GM10266 (cell line): ENCODE data around the gene EEFSEC.

Experiments used
- DNase-seq: peaks from one replicate; pipeline ENCODE4 v3.0.0; 2012; ENCODE audit errors: extremely low spot score
- TF ChIP-seq, protein P1 (sequence below): IDR thresholded peaks from 2 replicates; pipeline ENCODE4 v1.5.1; 2012; ENCODE audit warnings: mild to moderate bottlenecking, low read depth; ENCODE audit not compliant: control insufficient read depth, insufficient read depth; ENCODE audit errors: missing control alignments

The EEFSEC gene

DNA sequence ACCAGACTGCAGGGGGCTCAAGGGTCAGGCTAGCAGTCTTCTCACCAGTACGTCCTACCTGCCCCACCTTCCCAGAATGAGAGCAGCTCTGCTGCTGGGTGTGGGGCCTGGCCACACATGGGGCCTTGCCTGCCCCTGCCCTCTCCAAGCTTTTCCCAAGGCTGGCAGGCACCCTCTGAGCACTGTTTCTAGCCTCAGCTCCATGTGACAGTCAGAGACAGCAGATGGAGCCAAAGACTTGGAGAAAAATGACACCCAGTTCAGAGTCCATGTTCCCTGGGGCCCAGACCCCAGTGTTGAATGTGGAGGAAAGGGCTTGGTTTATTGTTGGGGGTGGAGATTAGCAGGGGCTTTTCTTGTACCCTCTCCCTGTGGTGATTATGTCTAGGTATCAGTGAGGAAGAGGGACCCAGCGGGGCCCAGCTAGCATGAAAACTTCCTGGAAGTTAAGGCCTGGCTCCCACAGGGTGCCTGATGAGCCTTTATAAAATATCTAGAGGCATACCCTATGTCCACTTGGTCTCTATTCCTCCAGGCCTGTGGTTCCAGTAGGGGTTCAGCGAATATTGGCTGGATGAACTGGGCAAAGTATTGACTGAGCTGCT lies 153.8 kb downstream of the EEFSEC start:
- TF ChIP-seq, protein P1, sequence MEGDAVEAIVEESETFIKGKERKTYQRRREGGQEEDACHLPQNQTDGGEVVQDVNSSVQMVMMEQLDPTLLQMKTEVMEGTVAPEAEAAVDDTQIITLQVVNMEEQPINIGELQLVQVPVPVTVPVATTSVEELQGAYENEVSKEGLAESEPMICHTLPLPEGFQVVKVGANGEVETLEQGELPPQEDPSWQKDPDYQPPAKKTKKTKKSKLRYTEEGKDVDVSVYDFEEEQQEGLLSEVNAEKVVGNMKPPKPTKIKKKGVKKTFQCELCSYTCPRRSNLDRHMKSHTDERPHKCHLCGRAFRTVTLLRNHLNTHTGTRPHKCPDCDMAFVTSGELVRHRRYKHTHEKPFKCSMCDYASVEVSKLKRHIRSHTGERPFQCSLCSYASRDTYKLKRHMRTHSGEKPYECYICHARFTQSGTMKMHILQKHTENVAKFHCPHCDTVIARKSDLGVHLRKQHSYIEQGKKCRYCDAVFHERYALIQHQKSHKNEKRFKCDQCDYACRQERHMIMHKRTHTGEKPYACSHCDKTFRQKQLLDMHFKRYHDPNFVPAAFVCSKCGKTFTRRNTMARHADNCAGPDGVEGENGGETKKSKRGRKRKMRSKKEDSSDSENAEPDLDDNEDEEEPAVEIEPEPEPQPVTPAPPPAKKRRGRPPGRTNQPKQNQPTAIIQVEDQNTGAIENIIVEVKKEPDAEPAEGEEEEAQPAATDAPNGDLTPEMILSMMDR: no peak
- DNase-seq: no peak

DNA sequence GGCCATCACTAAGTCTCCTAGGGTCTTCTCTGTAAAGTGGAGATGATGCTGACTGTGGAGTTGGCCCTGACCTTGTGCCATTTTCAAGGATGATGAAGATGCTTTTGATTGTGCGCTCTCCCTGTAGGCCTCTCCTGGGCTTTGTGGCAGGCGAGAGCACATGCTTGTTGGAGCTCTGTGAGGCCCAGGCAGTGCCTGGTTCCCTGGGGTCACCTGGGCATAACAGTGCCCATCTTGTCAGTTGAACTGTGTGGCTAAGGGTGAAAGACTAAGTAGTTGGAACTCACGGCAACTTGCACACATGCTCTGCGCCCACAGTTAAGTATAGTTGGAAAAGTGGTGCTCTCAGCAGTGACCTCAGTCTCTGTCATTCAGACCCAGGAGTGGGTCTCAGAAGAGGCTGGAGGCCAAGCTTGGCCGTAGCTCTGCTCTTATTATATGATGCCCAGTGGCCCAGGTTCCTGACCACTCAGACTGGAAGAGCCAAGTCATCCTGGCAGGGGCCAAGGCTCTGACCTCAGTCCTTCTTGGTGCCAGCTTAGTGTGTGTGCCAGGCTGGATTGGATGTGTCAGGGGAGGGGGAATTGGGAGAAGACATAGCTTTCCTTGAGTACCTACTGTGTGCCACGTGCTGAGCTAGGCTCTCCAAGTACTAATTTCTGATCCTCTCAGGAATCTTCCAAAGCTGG lies 154.6 kb downstream of the EEFSEC start:
- TF ChIP-seq, protein P1: no peak
- no peak for DNase-seq

DNA sequence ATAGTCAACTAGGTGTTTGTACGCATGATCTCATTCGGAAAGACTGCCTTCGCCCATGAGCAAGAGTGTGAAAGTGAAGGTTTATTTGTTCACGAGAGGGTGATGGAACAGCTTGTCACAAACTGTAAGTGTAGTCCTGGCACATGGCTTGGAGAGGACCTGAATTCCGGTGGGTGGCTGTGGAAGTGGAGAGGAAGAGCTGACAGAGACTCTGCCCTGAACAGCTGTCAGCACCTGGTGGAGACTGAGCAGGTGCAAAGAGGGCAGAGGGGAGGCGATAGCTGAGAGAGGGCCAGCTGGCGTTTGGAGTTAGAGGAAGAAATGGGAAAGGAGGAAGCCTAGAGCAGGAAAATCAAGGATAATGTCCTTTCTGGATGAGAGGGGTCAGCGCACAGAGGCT lies 155.7 kb downstream of the EEFSEC start:
- TF ChIP-seq, protein P1: no peak
- DNase-seq: no peak

DNA sequence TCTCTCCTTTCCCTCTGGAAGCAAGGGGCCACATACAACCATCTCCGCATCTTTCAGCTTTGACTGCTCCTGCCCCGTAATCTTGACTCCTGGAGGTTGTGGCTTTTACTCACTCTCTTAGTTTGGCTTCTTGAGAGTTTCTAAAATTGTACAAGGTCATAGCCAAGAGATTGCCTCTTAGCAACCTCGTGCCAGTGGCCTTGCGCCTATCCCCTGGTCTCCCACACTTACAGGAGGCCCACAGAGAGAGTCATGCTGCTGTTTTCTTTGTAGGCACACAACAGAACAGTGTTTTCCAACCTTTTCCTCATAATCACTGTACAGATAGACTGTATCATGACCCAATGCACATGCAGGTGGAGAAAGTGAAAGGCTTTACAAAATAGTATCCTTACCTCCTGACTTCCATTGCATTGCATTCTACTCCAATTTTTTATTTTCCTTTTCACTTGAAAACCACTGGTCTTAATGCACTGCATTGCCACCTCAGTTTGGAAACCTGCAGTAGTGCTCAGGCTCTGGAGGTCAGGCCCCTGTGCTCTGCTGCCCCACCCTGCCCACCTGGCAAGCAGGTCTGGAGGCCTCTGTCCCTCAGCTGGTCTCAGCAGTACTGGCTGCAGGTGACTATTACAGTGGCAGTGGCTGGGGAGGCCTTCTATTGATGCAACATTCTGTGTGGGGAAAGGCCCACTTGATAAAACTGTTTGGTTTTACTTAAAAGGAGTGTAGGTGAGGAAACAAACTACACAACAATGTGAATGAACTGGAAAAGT lies 157.2 kb downstream of the EEFSEC start:
- TF ChIP-seq, protein P1: no peak

DNA sequence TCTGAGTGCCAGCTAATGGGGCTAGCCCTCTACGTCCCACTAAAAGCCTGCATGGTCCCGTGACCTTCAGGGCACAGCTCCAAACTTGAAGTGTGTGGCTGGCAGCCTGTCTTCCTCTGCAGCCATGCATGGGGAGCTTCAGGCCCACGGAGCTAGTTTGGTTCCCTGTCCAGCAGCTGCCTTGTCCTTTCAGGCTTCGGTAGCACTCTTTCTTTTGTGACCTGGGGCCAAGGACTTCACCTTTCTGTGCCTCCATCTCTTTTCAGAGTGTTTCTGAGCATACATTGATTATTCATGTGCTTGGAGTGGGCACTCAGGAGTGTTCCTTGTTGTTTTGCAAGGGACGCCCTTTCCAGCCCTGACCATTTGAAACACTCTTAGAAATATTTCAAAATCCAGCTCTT lies 158.2 kb downstream of the EEFSEC start:
- TF ChIP-seq, protein P1: no peak
- DNase-seq: no peak

More for the DNA sequence above, 157.2 kb downstream of the EEFSEC start:
- no peak for DNase-seq

DNA sequence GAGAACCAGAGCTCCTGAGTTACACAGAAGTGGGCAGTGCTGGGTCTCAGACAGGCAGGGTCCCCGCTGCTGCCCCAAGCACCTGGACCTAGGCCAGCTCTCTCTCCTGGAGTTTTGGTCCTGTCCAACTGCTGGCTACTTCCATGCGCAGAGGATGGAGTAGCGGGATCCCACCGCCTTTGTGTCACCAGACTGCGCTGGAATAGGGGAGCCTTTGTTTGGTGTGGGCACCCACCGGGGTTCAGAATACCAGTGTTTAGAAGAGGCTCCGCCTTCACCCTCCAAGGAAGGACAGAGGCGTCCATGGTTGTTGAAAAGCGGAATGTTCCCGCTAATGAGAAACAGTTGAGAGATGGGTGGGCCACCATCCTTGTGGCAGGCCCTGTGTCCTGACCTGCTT lies 159.0 kb downstream of the EEFSEC start:
- TF ChIP-seq, protein P1: no peak
- DNase-seq: no peak
